WTC11 (cell line): ENCODE results near the gene KIAA0930. TPM values are rescaled to one million over a fixed set of nuclear protein-coding genes. Genes with fewer than 3 reads are reported as not detected.

Experiments
- ATAC-seq: fragments of 200-7000 bp; cut with Tn5 transposase; 2 replicates; pipeline ENCODE4 v1.10.0; 2021; ENCODE audit warnings: mild to moderate bottlenecking, moderate library complexity
- CTCF ChIA-PET: fragments of 300-600 bp; sonication (Branson Sonifier 250); formaldehyde crosslinking; loops from one replicate; lab custom pipeline; 2021; ENCODE audit warnings: antibody characterized with exemption; lab: Charles Lee
- POLR2A ChIA-PET: fragments of 350-600 bp; sonication (Branson Sonifier 250); formaldehyde crosslinking; loops from one replicate; lab custom pipeline; 2021; ENCODE audit warnings: antibody characterized with exemption; lab: Charles Lee
- DNase-seq: peaks from one replicate; pipeline ENCODE4 v3.0.0; 2021; ENCODE audit warnings: low spot score
- H3K27ac Mint-ChIP-seq: 2 replicates; pipeline ENCODE4 v1.8.0; 2021; ENCODE audit warnings: mixed read lengths
- H3K27me3 Mint-ChIP-seq: 2 replicates; pipeline ENCODE4 v1.8.0; 2021; ENCODE audit warnings: low read depth, mild to moderate bottlenecking, moderate library complexity, mixed read lengths
- H3K36me3 Mint-ChIP-seq: 2 replicates; pipeline ENCODE4 v1.8.0; 2021; ENCODE audit warnings: mixed read lengths
- H3K4me1 Mint-ChIP-seq: 2 replicates; pipeline ENCODE4 v1.8.0; 2022; ENCODE audit warnings: mixed read lengths
- H3K4me3 Mint-ChIP-seq: 2 replicates; pipeline ENCODE4 v1.8.0; 2021; ENCODE audit warnings: mild to moderate bottlenecking, moderate library complexity, mixed read lengths
- H3K9me3 Mint-ChIP-seq: 2 replicates; pipeline ENCODE4 v1.8.0; 2021; ENCODE audit warnings: mixed read lengths
- AFF4 ChIP-seq: sonication (generic); formaldehyde crosslinking; IDR thresholded peaks from 2 replicates; pipeline ENCODE4 v1.8.1; 2023; ENCODE audit warnings: mild to moderate bottlenecking, missing genetic modification reagents, borderline replicate concordance
- CBFB ChIP-seq: sonication (generic); formaldehyde crosslinking; IDR thresholded peaks from 2 replicates; pipeline ENCODE4 v1.8.1; 2022; ENCODE audit warnings: mild to moderate bottlenecking, low read depth, missing genetic modification reagents
- E2F4 ChIP-seq: sonication (generic); formaldehyde crosslinking; IDR thresholded peaks from 2 replicates; pipeline ENCODE4 v1.8.1; 2022; ENCODE audit warnings: low read depth, mild to moderate bottlenecking, moderate library complexity, missing genetic modification reagents, borderline replicate concordance
- FOXP1 ChIP-seq: sonication (generic); formaldehyde crosslinking; IDR thresholded peaks from 2 replicates; pipeline ENCODE4 v1.8.0; 2022; ENCODE audit warnings: missing genetic modification reagents, mild to moderate bottlenecking, moderate library complexity, borderline replicate concordance
- GRHL2 ChIP-seq: fragments of 250-450 bp; sonication (Bioruptor Pico); IDR thresholded peaks from 2 replicates; pipeline ENCODE4 v1.8.0; 2022; ENCODE audit warnings: mild to moderate bottlenecking, moderate library complexity; ENCODE audit not compliant: insufficient replicate concordance, severe bottlenecking
- HMGXB4 ChIP-seq: sonication (generic); formaldehyde crosslinking; IDR thresholded peaks from 2 replicates; pipeline ENCODE4 v1.8.1; 2023; ENCODE audit warnings: mild to moderate bottlenecking, moderate library complexity, missing genetic modification reagents
- IRF2 ChIP-seq: sonication (generic); formaldehyde crosslinking; IDR thresholded peaks from 2 replicates; pipeline ENCODE4 v1.8.0; 2022; ENCODE audit warnings: low read depth, missing genetic modification reagents, borderline replicate concordance
- MXD4 ChIP-seq: fragments of 250-450 bp; sonication (Bioruptor Pico); IDR thresholded peaks from 2 replicates; pipeline ENCODE4 v1.8.0; 2021; ENCODE audit warnings: mild to moderate bottlenecking, moderate library complexity, borderline replicate concordance
- NFATC4 ChIP-seq: fragments of 250-450 bp; sonication (Bioruptor Pico); IDR thresholded peaks from 2 replicates; pipeline ENCODE4 v1.9.0; 2021; ENCODE audit warnings: mild to moderate bottlenecking
- STAT6 ChIP-seq: sonication (generic); formaldehyde crosslinking; conservative IDR thresholded peaks from 2 replicates; pipeline ENCODE4 v1.8.1; 2023; ENCODE audit warnings: mild to moderate bottlenecking, low read depth, missing genetic modification reagents, moderate library complexity
- ZBTB21 ChIP-seq: sonication (generic); formaldehyde crosslinking; IDR thresholded peaks from 2 replicates; pipeline ENCODE4 v1.8.1; 2023; ENCODE audit warnings: mild to moderate bottlenecking, missing genetic modification reagents, borderline replicate concordance
- ZNF138 ChIP-seq: sonication (generic); formaldehyde crosslinking; conservative IDR thresholded peaks from 2 replicates; pipeline ENCODE4 v1.8.1; 2022; ENCODE audit warnings: mild to moderate bottlenecking, moderate library complexity, missing genetic modification reagents
- ZNF219 ChIP-seq: sonication (generic); formaldehyde crosslinking; IDR thresholded peaks from 2 replicates; pipeline ENCODE4 v1.8.0; 2023; ENCODE audit warnings: missing genetic modification reagents, mild to moderate bottlenecking, borderline replicate concordance
- total RNA-seq: library from RNA; stranded (reverse); gene quantifications from 3 replicates; pipeline ENCODE4 v1.2.3, GENCODE V29; 2021
- TF ChIP-seq, protein P1 (sequence below): sonication (generic); formaldehyde crosslinking; IDR thresholded peaks from 2 replicates; pipeline ENCODE4 v1.8.0; 2022; ENCODE audit warnings: mild to moderate bottlenecking, missing genetic modification reagents
- TF ChIP-seq, protein P2 (sequence below): sonication (generic); formaldehyde crosslinking; IDR thresholded peaks from 2 replicates; pipeline ENCODE4 v1.8.1; 2022; ENCODE audit warnings: low read depth, missing genetic modification reagents, borderline replicate concordance

Gene KIAA0930
- total RNA-seq, 1 experiment from 2014 or later, result 62.1 TPM

- no peaks in the 10 kb centered on the region for H3K27me3 Mint-ChIP-seq
- DNase-seq, result no peak
- no peaks in the 10 kb centered on the region for H3K9me3 Mint-ChIP-seq
- H3K4me1 Mint-ChIP-seq, result peaks cover 38% of the 10 kb centered on the region
- no peak for TF ChIP-seq STAT6 (CRISPR knock-in tag)
- TF ChIP-seq ZBTB21 (CRISPR knock-in tag), result no peak
- no peak for TF ChIP-seq FOXP1 (CRISPR knock-in tag)
- TF ChIP-seq AFF4, result no peak
- TF ChIP-seq NFATC4 (CRISPR knock-in tag), result no peak
- TF ChIP-seq ZNF138 (CRISPR knock-in tag), result no peak
- no peak for TF ChIP-seq E2F4 (CRISPR knock-in tag)
- TF ChIP-seq ZNF219 (CRISPR knock-in tag), result no peak
- TF ChIP-seq IRF2, result no peak
- no peak for TF ChIP-seq MXD4 (CRISPR knock-in tag)
- no peak overlapping the region for H3K27ac Mint-ChIP-seq
- ChIA-PET CTCF (interaction anchor here (1.2 kb wide), 1 partner anchor 12 kb away, joined by 8 read pairs; no protein-coding TSS in a partner anchor), POLR2A (no interaction called here)
- no peak for ATAC-seq
- H3K36me3 Mint-ChIP-seq, result peaks cover 4% of the 10 kb centered on the region; the same call in 1 of the 2 replicates
- no peak overlapping the region for H3K4me3 Mint-ChIP-seq
Measured at GRCh38 chr22:45196926-45197605, 43.6 kb downstream of the KIAA0930 start.

- no peak for DNase-seq
- no peaks in the 10 kb centered on the region for H3K27me3 Mint-ChIP-seq
- H3K4me3 Mint-ChIP-seq, result no peak overlapping the region
- no peak for ATAC-seq
- ChIA-PET POLR2A (no interaction called here), CTCF (no interaction called here)
- H3K9me3 Mint-ChIP-seq, result no peaks in the 10 kb centered on the region
- H3K4me1 Mint-ChIP-seq, result peaks cover 37% of the 10 kb centered on the region
- TF ChIP-seq GRHL2 (CRISPR knock-in tag) (no peak), HMGXB4 (CRISPR knock-in tag) (no peak), CBFB (no peak)
- TF ChIP-seq, protein P1, sequence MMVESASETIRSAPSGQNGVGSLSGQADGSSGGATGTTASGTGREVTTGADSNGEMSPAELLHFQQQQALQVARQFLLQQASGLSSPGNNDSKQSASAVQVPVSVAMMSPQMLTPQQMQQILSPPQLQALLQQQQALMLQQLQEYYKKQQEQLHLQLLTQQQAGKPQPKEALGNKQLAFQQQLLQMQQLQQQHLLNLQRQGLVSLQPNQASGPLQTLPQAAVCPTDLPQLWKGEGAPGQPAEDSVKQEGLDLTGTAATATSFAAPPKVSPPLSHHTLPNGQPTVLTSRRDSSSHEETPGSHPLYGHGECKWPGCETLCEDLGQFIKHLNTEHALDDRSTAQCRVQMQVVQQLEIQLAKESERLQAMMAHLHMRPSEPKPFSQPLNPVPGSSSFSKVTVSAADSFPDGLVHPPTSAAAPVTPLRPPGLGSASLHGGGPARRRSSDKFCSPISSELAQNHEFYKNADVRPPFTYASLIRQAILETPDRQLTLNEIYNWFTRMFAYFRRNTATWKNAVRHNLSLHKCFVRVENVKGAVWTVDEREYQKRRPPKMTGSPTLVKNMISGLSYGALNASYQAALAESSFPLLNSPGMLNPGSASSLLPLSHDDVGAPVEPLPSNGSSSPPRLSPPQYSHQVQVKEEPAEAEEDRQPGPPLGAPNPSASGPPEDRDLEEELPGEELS (CRISPR knock-in tag), result no peak
- TF ChIP-seq, protein P2, sequence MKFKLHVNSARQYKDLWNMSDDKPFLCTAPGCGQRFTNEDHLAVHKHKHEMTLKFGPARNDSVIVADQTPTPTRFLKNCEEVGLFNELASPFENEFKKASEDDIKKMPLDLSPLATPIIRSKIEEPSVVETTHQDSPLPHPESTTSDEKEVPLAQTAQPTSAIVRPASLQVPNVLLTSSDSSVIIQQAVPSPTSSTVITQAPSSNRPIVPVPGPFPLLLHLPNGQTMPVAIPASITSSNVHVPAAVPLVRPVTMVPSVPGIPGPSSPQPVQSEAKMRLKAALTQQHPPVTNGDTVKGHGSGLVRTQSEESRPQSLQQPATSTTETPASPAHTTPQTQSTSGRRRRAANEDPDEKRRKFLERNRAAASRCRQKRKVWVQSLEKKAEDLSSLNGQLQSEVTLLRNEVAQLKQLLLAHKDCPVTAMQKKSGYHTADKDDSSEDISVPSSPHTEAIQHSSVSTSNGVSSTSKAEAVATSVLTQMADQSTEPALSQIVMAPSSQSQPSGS (CRISPR knock-in tag), result no peak
- no peak overlapping the region for H3K27ac Mint-ChIP-seq
- H3K36me3 Mint-ChIP-seq, result peaks cover 4% of the 10 kb centered on the region; the same call in 1 of the 2 replicates
Measured at GRCh38 chr22:45196308-45196707, 44.4 kb downstream of the KIAA0930 start.
